Measurements from ENCODE around the gene WDR70. TPM values are rescaled to one million over a fixed set of nuclear protein-coding genes. Genes with fewer than 3 reads are reported as not detected.

The WDR70 gene
- total RNA-seq, 1 experiment from 2014 or later: 30.0 TPM

DNA sequence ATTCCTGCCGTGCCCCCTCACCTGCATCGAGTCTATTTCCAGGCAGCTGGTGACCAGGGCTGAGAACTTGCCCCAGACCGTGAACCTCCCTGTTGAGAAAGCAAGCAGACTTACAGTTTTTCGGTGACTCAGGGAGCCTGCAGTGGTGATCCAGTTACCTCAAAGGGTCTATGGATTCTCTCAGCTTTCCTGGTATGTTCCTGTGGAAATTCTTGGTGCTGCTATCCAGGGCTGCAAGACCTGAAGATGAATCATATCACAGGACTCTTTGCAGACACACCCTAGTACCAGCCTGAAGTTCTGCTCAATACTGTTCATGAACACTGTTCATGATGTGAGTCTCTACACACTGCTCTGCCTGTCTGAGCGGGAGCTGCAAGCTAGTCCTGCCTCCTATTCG lies 154.7 kb downstream of the WDR70 start:
- BruUV-seq (replicated peaks): no TSS peak
- no peak overlapping the region for H3K4me3 Mint-ChIP-seq (ENCODE audit: low read depth, unreplicated experiment)
- H3K4me1 Mint-ChIP-seq (ENCODE audit: low read depth, unreplicated experiment): no peaks in the 10 kb centered on the region
- CTCF ChIA-PET: interaction anchor here (0.7 kb wide), 1 partner anchor 196 kb away, joined by 5 read pairs; no protein-coding TSS in a partner anchor
- TF ChIP-seq, protein P1, sequence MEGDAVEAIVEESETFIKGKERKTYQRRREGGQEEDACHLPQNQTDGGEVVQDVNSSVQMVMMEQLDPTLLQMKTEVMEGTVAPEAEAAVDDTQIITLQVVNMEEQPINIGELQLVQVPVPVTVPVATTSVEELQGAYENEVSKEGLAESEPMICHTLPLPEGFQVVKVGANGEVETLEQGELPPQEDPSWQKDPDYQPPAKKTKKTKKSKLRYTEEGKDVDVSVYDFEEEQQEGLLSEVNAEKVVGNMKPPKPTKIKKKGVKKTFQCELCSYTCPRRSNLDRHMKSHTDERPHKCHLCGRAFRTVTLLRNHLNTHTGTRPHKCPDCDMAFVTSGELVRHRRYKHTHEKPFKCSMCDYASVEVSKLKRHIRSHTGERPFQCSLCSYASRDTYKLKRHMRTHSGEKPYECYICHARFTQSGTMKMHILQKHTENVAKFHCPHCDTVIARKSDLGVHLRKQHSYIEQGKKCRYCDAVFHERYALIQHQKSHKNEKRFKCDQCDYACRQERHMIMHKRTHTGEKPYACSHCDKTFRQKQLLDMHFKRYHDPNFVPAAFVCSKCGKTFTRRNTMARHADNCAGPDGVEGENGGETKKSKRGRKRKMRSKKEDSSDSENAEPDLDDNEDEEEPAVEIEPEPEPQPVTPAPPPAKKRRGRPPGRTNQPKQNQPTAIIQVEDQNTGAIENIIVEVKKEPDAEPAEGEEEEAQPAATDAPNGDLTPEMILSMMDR (IDR thresholded peaks at IDR 0.05; ENCODE audit: unreplicated experiment): no peak
- intact Hi-C loops (cut with micrococcal nuclease; ENCODE audit: unreplicated experiment): no loop called here
- H3K27me3 Mint-ChIP-seq (ENCODE audit: unreplicated experiment): no peaks in the 10 kb centered on the region
- H3K9me3 Mint-ChIP-seq (ENCODE audit: low read depth, unreplicated experiment): no peaks in the 10 kb centered on the region
- DNase-seq: no peak
- no peak overlapping the region for H3K27ac Mint-ChIP-seq (ENCODE audit: unreplicated experiment)
- H3K36me3 Mint-ChIP-seq (ENCODE audit: insufficient read depth, unreplicated experiment): no peaks in the 10 kb centered on the region

DNA sequence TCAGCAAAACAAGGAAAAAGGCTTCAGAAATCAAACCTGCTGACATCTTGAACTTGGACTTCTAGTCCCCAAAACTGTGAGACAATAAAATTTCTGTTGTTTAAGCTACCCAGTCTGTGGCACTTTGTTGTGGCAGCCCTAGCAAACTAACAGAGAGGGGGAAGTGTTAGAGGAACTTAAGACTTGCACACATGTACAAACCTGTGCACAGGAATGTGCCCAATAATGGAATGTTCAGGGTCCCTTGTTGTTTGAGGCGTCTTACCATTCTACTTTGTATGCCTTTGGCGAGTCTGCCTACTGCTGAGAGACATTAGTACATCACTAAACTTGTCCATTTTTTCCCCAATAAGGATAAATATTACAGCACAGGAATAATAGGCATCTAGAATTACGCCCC lies 160.3 kb downstream of the WDR70 start:
- DNase-seq: no peak
- Mint-ChIP-seq H3K4me3 (ENCODE audit: low read depth, unreplicated experiment) (no peak overlapping the region), H3K4me1 (ENCODE audit: low read depth, unreplicated experiment) (no peaks in the 10 kb centered on the region), H3K9me3 (ENCODE audit: low read depth, unreplicated experiment) (no peaks in the 10 kb centered on the region), H3K27me3 (ENCODE audit: unreplicated experiment) (no peaks in the 10 kb centered on the region), H3K27ac (ENCODE audit: unreplicated experiment) (no peak overlapping the region), H3K36me3 (ENCODE audit: insufficient read depth, unreplicated experiment) (no peaks in the 10 kb centered on the region)
- no TSS peak for BruUV-seq (replicated peaks)
- TF ChIP-seq, protein P1 (IDR thresholded peaks at IDR 0.05; ENCODE audit: unreplicated experiment): no peak
- CTCF ChIA-PET: no interaction called here
- intact Hi-C loops (cut with micrococcal nuclease; ENCODE audit: unreplicated experiment): no loop called here

DNA sequence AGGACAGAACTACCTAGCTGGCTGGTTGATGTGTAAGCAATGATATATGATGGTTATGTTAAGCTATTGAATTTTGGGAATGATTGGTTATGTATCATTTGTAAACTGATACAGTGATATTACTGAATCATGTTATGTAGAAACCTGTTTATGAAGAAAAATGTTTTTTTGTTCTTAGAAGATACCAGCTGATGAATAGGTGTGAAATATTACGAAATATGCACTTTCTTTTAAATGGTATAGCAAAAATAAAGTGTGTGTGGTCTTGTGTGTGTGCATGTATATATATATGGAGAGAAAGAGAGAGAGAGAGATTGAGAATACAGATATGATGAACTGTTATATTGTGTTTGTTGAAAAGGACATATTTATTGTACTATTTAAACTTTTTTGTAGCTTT lies 164.1 kb downstream of the WDR70 start:
- Mint-ChIP-seq H3K4me3 (ENCODE audit: low read depth, unreplicated experiment) (no peak overlapping the region), H3K36me3 (ENCODE audit: insufficient read depth, unreplicated experiment) (no peaks in the 10 kb centered on the region), H3K4me1 (ENCODE audit: low read depth, unreplicated experiment) (no peaks in the 10 kb centered on the region), H3K27ac (ENCODE audit: unreplicated experiment) (no peak overlapping the region), H3K27me3 (ENCODE audit: unreplicated experiment) (no peaks in the 10 kb centered on the region), H3K9me3 (ENCODE audit: low read depth, unreplicated experiment) (no peaks in the 10 kb centered on the region)
- CTCF ChIA-PET: no interaction called here
- DNase-seq: no peak
- no TSS peak for BruUV-seq (replicated peaks)
- intact Hi-C loops (cut with micrococcal nuclease; ENCODE audit: unreplicated experiment): no loop called here
- TF ChIP-seq, protein P1 (IDR thresholded peaks at IDR 0.05; ENCODE audit: unreplicated experiment): no peak

DNA sequence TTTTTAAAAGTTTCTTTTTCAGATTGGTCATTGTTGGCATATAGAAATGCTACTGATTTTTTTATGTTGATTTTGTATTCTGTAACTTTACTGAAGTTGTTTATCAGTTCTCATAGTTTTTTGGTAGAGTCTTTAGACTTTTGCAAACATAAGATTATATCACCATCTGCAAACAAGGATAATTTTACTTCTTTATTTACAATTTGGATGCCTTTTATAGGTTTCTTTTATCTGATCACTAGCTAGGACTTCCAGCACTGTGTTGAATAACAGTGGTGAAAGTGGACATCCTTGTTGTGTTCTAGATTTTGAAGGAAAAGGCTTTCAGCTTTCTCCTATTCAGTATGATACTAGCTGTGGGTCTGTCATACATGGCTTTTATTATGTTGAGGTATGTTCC lies 170.3 kb downstream of the WDR70 start:
- no peak overlapping the region for H3K4me3 Mint-ChIP-seq (ENCODE audit: low read depth, unreplicated experiment)
- intact Hi-C loops (cut with micrococcal nuclease; ENCODE audit: unreplicated experiment): no loop called here
- H3K4me1 Mint-ChIP-seq (ENCODE audit: low read depth, unreplicated experiment): no peaks in the 10 kb centered on the region
- H3K9me3 Mint-ChIP-seq (ENCODE audit: low read depth, unreplicated experiment): no peaks in the 10 kb centered on the region
- H3K36me3 Mint-ChIP-seq (ENCODE audit: insufficient read depth, unreplicated experiment): no peaks in the 10 kb centered on the region
- CTCF ChIA-PET: no interaction called here
- no peak for DNase-seq
- BruUV-seq (replicated peaks): no TSS peak
- TF ChIP-seq, protein P1 (IDR thresholded peaks at IDR 0.05; ENCODE audit: unreplicated experiment): no peak
- H3K27me3 Mint-ChIP-seq (ENCODE audit: unreplicated experiment): no peaks in the 10 kb centered on the region
- no peak overlapping the region for H3K27ac Mint-ChIP-seq (ENCODE audit: unreplicated experiment)
